GM20000 (cell line): ENCODE measurements around the gene FKBP15.

Source experiments
- DNase-seq: peaks from one replicate; pipeline ENCODE4 v3.0.0; 2012; ENCODE audit warnings: low spot score
- CTCF ChIP-seq: IDR thresholded peaks from 2 replicates; pipeline ENCODE4 v1.5.1; 2012; ENCODE audit warnings: mild to moderate bottlenecking, control low read depth; ENCODE audit errors: extremely low read depth, missing control alignments

The FKBP15 gene

GRCh38 chr9:113183956-113184488 lies 37.1 kb downstream of the FKBP15 start:
- DNase-seq: no peak
- no peak for TF ChIP-seq CTCF

- DNase-seq: no peak
- TF ChIP-seq CTCF: no peak
Observed at GRCh38 chr9:113181165-113181564, 39.9 kb downstream of the FKBP15 start.

- TF ChIP-seq CTCF: no peak
- no peak for DNase-seq
Observed at GRCh38 chr9:113179839-113180238, 41.2 kb downstream of the FKBP15 start.

- DNase-seq: no peak
- TF ChIP-seq CTCF: no peak
Observed at GRCh38 chr9:113178087-113178486, 43.0 kb downstream of the FKBP15 start.

GRCh38 chr9:113177251-113177650 lies 43.8 kb downstream of the FKBP15 start:
- no peak for DNase-seq
- TF ChIP-seq CTCF: no peak

- no peak for DNase-seq
- no peak for TF ChIP-seq CTCF
Observed at GRCh38 chr9:113176803-113177202, 44.3 kb downstream of the FKBP15 start.

- no peak for TF ChIP-seq CTCF
- no peak for DNase-seq
Observed at GRCh38 chr9:113173341-113173740, 47.7 kb downstream of the FKBP15 start.

GRCh38 chr9:113168809-113169208 lies 52.3 kb downstream of the FKBP15 start:
- DNase-seq: no peak
- TF ChIP-seq CTCF: no peak
